Choroid plexus epithelial cell (primary cell): ENCODE measurements around the gene ZNF32.
"Not testable (repeated sequence)": the region's sequence is repeated elsewhere in the genome, so short reads cannot be mapped to it uniquely, and the experiment has no call there.

Experiments
- DNase-seq: peaks from one replicate; pipeline ENCODE4 v3.0.0-alpha.2; 2010; ENCODE audit warnings: low read depth
- H3K4me3 ChIP-seq: 2 replicates; pipeline ENCODE4 v1.5.1; 2011; ENCODE audit warnings: low read depth, mild to moderate bottlenecking, control low read depth, low read length, moderate library complexity
- TF ChIP-seq, protein P1 (sequence below): conservative IDR thresholded peaks from 2 replicates; pipeline ENCODE4 v1.5.1; 2011; ENCODE audit warnings: low read depth, mild to moderate bottlenecking, control low read depth, inconsistent platforms, low read length, moderate library complexity

ZNF32 gene

DNA sequence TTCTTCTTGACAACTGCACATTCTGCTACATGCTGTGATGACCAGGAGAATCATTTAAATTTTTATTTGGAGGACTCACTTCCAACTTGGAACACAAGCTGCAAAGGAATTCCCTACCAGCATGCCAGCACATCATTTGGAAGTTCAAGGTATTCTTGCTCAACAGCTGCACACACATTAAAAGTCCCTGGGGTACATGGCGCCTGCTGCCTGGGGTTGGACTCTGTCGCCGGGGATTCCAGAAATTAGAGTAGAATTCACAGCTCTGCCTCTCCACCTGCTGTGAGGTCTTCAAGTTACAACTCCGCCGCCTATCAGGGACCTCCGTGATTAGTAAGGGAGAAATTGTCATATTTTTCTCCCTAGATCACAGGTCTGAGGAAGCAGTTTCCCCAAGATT, 1.1 kb downstream of the ZNF32 start:
- no peak for DNase-seq
- no peak overlapping the region for H3K4me3 ChIP-seq
- TF ChIP-seq, protein P1, sequence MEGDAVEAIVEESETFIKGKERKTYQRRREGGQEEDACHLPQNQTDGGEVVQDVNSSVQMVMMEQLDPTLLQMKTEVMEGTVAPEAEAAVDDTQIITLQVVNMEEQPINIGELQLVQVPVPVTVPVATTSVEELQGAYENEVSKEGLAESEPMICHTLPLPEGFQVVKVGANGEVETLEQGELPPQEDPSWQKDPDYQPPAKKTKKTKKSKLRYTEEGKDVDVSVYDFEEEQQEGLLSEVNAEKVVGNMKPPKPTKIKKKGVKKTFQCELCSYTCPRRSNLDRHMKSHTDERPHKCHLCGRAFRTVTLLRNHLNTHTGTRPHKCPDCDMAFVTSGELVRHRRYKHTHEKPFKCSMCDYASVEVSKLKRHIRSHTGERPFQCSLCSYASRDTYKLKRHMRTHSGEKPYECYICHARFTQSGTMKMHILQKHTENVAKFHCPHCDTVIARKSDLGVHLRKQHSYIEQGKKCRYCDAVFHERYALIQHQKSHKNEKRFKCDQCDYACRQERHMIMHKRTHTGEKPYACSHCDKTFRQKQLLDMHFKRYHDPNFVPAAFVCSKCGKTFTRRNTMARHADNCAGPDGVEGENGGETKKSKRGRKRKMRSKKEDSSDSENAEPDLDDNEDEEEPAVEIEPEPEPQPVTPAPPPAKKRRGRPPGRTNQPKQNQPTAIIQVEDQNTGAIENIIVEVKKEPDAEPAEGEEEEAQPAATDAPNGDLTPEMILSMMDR = no peak

DNA sequence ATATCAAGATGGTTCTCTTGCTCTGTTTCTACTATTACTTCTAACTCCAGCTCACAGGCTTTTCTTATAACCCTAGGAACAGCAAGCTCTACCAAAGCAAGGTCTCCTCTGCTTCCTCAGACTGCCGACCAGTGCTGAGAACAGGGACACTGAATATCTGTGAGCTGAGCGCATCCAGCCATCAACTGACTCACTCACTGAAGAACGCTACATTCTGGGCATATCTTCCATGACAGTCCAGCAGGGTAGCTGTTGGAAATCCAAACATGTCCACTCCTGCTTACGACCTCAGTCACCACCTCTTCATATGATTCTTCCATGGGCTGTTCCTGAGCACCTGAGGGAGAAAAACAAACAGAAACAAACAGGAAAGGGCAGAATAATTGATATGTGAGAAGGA, 2.8 kb downstream of the ZNF32 start:
- no peak for DNase-seq
- TF ChIP-seq, protein P1 = no peak
- no peak overlapping the region for H3K4me3 ChIP-seq

DNA sequence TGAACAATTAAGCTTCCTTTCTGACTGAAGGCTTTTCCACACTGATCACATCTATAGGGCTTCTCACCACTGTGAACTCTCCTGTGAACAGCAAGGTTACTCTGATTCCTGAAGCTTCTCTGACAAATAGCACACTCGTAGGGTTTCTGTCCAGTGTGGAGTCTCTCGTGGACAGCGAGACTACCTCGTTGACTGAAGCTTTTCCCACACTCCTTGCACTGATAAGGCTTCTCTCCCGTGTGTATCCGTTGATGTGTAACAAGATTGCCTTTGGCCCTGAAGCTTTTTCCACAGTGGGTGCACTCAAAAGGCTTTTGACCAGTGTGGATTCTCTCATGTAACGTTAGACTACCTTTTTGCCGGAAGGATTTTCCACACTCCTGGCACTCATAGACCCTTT, 4.4 kb downstream of the ZNF32 start:
- TF ChIP-seq, protein P1 = no peak
- H3K4me3 ChIP-seq = no peak overlapping the region
- DNase-seq = peak; percentile 56

DNA sequence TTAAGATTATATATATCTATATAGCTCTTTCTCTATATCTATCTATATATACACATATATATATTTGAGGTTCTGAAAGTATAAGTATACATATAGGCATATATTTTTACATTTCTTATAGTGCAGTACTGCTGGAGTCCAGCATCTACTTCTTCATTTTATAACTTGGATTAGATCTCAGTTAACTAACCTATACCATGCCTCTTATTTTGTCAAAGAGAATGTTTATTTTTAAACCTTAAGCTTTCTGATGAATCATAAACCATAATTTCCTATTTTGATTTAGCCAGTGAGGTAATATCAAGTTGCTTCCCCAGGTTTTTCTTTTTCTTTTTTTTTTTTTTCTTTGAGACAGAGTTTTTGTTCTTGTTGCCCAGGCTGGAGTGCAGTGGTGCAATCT, 8.1 kb downstream of the ZNF32 start:
- DNase-seq = peak; percentile 8
- no peak overlapping the region for H3K4me3 ChIP-seq
- TF ChIP-seq, protein P1 = no peak

DNA sequence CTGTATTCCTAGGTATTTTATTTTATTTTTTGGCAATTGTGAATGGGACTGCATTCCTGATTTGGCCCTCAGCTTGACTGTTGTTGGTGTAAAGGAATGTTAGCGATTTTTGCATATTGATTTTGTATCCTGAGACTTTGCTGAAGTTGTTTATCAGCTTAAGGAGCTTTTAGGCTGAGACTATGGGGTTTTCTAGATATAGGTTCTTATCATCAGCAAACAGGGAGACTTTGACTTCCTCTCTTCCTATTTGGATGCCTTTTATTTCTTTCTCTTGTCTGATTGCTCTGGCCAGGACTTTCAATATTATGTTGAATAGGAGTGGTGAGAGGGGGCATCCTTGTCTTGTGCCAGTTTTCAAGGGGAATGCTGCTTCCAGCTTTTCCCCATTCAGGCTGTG, 12.9 kb downstream of the ZNF32 start:
- not testable (repeated sequence) for DNase-seq, H3K4me3 ChIP-seq

DNA sequence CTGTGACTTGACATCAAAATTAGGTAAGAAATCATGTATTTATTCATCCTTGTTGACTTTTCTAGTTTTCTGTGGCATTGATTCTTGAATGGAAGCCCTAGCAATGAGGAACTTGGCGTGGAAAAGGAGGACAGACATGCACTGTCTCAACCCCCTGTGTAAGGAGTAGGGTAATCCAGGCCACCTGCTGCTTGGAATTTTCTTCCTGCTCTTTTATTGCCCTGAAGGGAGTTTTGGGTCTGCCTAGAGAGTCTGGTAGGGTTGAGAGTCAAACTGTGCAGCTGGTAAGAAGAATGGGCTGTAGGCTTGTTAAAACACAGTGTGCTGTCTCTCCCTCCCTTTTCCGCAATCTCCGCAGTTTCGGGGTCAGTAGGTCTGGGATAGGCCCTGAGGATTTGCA, 19.7 kb downstream of the ZNF32 start:
- TF ChIP-seq, protein P1 = no peak

DNA sequence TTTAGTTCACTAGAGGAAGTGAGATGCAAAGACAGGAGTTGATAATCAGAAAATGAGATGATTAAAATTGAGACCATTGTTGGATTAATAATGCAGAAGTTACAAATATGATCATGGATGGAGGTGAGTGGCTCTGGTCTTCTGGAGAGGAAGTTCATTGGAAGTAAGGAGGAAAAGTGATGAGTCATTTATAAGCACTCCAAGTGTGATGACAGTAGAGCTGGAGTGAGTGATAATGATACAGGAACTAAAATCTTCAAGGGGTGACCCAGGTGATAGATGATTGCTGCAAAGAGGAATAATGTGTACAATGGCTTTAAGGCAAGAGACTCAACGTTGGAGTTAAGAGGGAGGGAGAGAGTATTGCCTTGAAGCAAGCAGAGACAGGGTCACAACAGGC, 20.7 kb downstream of the ZNF32 start:
- TF ChIP-seq, protein P1 = no peak
- no peak for DNase-seq
- no peak overlapping the region for H3K4me3 ChIP-seq

More for the DNA sequence above, 19.7 kb downstream of the ZNF32 start:
- no peak overlapping the region for H3K4me3 ChIP-seq
- DNase-seq = no peak

DNA sequence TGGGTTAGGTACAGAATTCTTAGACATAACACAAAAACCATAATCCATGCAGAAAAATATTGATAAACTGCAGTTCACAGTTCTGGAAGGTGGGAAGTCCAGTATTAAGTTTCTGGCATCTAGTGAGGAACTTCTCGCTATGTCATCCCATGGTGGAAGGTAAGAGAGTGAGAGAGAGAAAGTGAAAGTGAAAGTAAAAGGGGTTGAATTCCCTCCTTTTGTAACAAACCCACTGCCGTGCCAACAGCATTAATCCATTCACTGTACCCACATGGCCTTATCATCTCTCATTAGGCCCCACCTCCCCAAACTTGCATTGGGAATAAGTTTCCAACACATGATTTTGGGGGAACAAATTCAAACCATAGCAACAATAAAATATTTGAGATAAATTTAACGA, 25.3 kb downstream of the ZNF32 start:
- H3K4me3 ChIP-seq = peak overlapping the region; percentile 31
- TF ChIP-seq, protein P1 = no peak
- peak; percentile 36 for DNase-seq
